Bladder microvascular endothelial cell (primary cell): ENCODE measurements around the gene GSG1. TPM values are rescaled to one million over a fixed set of nuclear protein-coding genes. Genes with fewer than 3 reads are reported as not detected.

Experiments used
- total RNA-seq: library from RNA; depleted of rRNA; stranded (reverse); fragments of >200 nt; gene quantifications from 2 replicates; pipeline ENCODE4 v1.2.3, GENCODE V29; 2014

The GSG1 gene
- total RNA-seq, result not detected in 2 replicates

DNA sequence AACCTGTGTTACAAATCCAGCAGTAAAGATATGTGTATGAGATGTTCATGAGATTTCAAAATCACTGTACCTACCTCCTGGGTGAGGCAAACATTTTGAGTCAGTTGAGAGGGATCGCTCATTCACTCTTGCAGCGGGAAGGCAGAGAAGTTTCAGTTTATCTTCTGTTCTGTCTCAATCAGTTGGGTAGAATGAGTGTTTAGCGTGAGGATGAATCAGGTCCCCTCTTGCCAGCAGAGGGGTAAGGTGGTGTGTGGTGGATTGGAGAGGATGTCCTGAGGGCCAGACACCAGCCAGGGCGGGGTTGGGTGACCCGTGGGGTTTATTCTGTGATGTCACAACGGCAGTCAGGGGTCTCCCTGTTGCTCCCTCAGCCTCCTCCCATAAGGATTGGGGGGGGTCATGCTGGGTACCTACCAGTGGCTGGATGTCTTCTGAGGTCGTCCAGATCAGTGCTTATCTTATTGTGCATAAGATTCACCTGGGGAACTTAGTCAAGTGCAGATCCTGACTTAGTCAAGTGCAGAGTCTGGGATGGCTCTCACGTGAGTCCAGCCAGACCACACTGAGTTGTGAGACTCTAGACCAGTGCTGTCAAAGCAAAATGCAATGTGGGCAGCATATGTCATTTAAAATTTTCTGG is at the start of gene GSG1:
Gene GSG1, minus strand, starts transcription at position 277 of the 643 bp plus-strand sequence. Its CDS starts 155 bp downstream, at position 122.

DNA sequence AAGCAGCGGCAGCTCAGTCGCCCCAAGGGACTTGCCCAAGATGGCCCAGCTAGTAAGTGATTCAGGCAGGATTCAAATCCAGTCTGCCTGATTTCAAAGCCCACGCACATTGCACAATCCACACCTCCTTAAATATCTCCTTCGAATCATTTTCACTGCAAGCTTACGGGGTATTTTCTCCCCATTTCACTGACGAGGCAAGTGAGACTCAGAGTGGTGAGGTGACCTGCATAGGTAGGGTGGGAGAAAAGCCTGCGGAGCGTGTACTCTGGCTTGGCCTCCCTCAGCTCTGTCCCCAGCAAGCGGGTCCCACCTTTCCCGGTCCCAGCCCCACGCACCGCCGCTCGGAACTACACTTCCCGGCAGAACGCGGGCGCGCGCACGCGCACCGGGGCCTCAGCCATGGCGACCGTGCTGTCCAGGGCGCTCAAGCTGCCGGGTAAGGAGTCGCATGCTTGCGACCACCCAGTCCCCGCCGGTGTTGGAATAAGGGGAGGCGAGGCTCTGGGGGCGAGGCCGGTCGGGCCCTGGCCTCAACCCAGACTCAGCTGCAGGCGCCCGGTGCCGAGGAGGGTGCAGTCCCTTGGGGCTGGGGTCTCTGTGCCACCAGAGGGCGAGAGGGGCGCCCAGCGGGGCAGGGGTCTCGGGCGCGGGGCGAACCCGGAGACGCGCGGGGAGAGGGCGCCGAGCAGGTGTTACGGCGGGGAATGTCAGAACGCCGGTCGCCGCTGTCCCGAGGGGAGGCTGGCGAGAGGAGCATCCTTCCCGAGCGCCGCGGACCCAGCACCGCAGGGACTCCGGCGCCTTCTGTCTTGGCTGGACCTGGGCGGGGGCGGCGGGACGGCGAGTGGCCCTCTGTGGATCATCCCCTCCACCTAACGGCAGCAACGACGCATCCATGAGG is 59.2 kb downstream of the GSG1 start, which contains the start of gene FAM234B:
Gene FAM234B, plus strand, starts transcription at position 380 of the 904 bp plus-strand sequence. Its CDS starts 23 bp downstream, at position 403.

Other genes starting within 250 kb of the GSG1 start
- 2.9 and 4.9 TPM in 2 replicates for gene GPRC5A, start 212.1 kb downstream of the GSG1 start, total RNA-seq
- not detected in 2 replicates for gene GPRC5D, start 151.5 kb downstream of the GSG1 start, total RNA-seq
- 13.8 and 35.7 TPM in 2 replicates for gene HEBP1, start 103.4 kb downstream of the GSG1 start, total RNA-seq
- 5.5 and 17.5 TPM in 2 replicates for gene FAM234B, start 59.3 kb downstream of the GSG1 start, total RNA-seq
- 95.0 and 195 TPM in 2 replicates for gene EMP1, start 93.1 kb upstream of the GSG1 start, total RNA-seq